Measurements from ENCODE around the gene KANTR. TPM values are rescaled to one million over a fixed set of nuclear protein-coding genes. Genes with fewer than 3 reads are reported as not detected.

KANTR gene, protein sequence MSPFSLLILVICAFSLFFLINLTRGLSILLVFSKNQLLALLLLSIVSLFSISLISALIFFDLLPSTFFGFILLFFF
- 10 to 100 TPM in 3 of 4 donors, 1 to 10 TPM in 1; 5.4 to 22.2 (median 16.7) TPM for total RNA-seq

DNA sequence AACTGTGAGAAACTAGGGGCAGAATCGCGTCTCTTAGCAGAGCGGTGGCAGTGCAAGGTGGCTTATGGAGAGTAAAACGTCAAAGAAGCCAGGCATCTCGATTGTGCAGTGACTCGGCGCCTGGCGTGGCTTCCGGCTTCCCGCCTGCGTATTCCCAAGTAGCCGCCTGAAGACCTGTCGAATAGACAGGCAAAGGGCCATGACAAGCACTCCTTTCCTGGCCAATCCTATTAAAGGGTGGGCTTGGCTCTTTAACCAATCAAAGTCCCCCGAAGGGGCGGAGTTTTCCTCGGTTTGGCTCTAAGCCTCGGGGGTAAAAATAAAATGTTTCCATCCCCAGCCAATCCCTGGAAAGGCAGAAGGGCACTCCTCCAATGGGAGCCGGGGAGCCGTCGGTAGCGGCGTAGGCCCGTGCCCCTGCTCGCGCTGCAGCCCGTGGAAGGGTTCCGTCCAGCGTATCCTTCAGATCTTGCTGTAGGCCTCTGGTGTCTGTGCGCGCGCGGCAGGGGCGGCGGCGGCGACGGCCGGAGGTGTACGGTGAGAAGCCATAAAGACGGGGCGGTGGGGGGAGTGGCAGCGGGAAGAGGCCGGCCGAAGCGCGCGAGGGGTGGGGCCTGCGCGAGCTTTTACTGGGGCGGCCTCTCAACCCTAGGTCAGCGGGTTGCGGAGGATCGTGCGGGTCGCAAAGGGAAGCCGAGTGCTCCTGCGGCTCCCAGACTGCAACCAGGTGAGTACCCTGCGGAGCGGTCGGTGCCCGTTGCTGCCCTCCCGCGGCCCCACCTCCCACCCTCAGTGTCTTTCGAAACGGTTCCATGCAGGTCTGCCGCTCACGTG is at the start of gene KANTR:
TSS of gene KANTR (plus strand) at position 395 of the 834 bp plus-strand sequence. CDS start 30,131 bp downstream, outside the sequence.
- DNase-seq (ENCODE audit: low spot score) (peak; percentile 48), ATAC-seq (ENCODE audit: low FRiP score) (peak; percentile 94)
- TF ChIP-seq, protein P1, sequence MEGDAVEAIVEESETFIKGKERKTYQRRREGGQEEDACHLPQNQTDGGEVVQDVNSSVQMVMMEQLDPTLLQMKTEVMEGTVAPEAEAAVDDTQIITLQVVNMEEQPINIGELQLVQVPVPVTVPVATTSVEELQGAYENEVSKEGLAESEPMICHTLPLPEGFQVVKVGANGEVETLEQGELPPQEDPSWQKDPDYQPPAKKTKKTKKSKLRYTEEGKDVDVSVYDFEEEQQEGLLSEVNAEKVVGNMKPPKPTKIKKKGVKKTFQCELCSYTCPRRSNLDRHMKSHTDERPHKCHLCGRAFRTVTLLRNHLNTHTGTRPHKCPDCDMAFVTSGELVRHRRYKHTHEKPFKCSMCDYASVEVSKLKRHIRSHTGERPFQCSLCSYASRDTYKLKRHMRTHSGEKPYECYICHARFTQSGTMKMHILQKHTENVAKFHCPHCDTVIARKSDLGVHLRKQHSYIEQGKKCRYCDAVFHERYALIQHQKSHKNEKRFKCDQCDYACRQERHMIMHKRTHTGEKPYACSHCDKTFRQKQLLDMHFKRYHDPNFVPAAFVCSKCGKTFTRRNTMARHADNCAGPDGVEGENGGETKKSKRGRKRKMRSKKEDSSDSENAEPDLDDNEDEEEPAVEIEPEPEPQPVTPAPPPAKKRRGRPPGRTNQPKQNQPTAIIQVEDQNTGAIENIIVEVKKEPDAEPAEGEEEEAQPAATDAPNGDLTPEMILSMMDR (IDR thresholded peaks at IDR 0.05) = no peak

DNA sequence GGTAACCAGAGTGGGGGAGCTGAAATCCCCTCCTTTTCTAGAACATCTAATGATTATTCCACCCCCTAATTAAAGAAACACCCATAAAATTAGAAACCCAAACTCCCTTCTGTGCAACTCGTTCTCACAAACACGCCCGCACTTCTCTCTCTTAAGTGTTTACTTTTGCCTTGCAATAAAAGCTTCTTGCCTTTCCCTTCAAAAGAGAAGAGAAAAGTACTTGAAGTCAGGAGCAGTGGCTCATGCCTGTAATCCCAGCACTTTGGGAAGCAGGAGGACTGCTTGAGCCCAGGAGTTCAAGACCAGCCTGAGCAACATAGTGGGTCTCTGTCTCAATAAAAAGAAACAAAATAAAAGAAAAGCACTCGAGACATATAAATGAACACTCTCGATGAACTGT is 48.9 kb upstream of the KANTR start:
- DNase-seq (ENCODE audit: low spot score) (no peak), ATAC-seq (ENCODE audit: low FRiP score) (no peak)
- TF ChIP-seq, protein P1 (IDR thresholded peaks at IDR 0.05) = no peak

DNA sequence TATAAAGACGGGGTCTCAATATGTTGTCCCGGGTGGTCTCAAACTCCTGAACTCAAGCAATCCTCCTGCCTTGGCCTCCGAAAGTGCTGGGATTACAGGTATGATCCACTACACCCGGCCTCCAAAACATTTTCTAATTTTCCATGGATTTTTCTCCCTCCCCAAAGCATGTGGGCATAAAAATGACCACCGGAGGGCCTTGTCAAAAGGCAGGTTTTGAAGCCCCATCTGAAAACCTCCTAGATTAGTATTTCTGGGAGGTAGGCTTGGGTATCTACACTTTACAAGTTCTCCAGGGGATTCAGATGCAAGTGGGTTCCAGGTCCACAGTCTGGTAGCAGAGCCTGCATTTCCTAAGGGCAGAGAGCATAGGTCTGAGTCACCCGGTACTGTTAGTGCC is 46.7 kb upstream of the KANTR start:
- ATAC-seq (ENCODE audit: low FRiP score) = no peak
- DNase-seq (ENCODE audit: low spot score) = no peak
- TF ChIP-seq, protein P1 (IDR thresholded peaks at IDR 0.05) = no peak

DNA sequence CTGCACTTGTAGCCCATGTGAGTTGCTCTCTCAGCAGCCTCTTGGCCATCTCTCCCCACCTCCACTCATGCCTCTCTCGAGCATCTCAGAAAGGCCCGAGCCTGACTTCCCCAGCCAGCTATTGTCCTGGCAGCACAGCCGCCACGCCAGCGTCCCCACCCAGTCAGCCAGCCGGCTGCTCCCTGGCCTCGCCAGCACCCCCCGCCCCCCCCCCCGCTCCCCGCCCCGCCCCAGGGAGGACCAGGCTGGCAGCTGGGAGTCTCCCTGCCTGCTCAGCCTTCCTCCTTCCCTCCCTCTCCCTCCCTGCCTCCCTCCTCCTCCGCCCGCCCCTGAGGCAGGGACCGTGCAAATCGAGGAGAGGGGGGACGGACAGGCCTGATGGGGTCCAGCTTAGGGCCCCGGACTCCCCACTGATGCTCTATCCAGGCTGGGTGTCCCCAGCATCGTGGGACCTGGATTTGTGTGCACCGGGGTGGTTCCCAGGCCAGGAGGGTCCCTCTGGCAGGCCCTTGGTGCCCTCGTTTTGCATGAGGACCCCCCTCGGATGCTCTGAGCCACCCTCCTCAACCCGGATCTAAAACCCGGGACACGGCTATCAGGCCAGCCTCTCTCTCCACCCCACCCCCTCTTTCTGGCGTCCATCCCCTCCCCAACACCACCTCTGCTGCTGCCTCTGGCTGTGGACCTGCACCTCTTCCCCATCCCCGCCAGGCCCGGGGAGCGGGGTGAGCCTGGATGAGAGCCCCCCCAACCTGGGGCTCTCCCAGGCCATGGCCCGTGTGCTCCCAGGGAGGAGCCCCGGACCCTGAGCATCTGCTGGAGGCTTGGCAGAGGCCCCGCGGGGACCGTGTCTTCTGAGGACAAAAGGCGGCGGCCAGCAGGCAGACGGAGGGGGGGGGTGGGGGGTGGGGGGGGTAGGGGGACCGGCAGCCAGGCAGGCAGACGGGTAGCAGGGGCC is 45.5 kb upstream of the KANTR start, which contains the start of gene GPR173:
TSS of gene GPR173 (plus strand) at position 621 of the 958 bp plus-strand sequence. CDS start 27,833 bp downstream, outside the sequence.
- DNase-seq (ENCODE audit: low spot score) (no peak), ATAC-seq (ENCODE audit: low FRiP score) (peak; percentile 67)
- TF ChIP-seq, protein P1 (IDR thresholded peaks at IDR 0.05) = no peak

DNA sequence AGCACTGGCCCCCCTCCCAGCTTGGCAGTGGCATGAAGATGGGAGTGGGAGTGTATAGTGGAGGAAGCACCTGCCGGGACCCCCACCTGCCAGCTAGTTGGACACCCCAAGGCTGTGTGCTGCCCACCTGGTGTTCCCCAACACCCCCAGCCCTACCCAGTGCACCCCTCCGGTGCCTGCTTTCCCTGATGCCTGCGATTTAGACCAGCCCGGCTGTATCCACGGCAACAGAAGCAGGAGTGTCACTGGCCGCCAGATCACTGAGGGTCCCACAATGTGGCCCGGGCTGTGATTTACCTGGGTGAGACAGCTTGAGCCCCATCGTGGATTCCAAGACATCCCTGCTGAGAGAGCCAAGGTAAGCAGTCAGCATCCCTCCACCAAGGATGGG is 44.8 kb upstream of the KANTR start:
- TF ChIP-seq, protein P1 (IDR thresholded peaks at IDR 0.05) = no peak

DNA sequence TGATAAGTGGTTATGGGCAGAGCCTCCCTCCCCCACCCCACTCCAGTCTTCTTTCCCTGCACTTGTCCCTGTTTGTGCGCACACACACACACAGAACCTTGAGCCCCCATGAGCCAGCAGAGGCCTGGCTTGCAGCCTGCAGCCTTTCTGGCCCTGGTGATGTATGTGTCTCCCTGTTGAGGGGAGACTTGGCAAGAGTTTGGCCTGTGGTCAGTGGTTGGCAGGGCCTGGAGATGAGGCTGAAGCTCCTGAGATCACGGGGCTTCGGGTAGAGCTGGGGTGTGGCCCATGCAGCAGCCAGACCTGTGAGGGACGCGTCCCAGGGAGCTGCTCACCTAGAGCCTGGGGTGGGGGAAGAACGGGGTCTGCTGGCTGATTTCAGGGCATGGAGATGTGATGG is 43.1 kb upstream of the KANTR start:
- TF ChIP-seq, protein P1 (IDR thresholded peaks at IDR 0.05) = no peak
- ATAC-seq (ENCODE audit: low FRiP score) (no peak), DNase-seq (ENCODE audit: low spot score) (no peak)

More for the DNA sequence above, 44.8 kb upstream of the KANTR start:
- DNase-seq (ENCODE audit: low spot score) = no peak
- no peak for ATAC-seq (ENCODE audit: low FRiP score)
